HepG2 (cell line): ENCODE data around the gene RBP5. TPM values are rescaled to one million over a fixed set of nuclear protein-coding genes. Genes with fewer than 3 reads are reported as not detected.
A peak's percentile ranks its signal among the peaks of the same experiment; 100 is the strongest.

Experiments used
- AGO1 ChIP-seq: fragments of 200-400 bp; formaldehyde crosslinking; IDR thresholded peaks from 2 replicates; pipeline ENCODE4 v1.6.1; 2017; ENCODE audit warnings: mild to moderate bottlenecking, low read depth, low read length, moderate library complexity; ENCODE audit not compliant: poor library complexity, severe bottlenecking
- ATAD3A ChIP-seq: sonication (generic); formaldehyde crosslinking; IDR thresholded peaks from 2 replicates; pipeline ENCODE4 v1.4.0; 2020; ENCODE audit warnings: missing genetic modification reagents
- ATF7 ChIP-seq, 2 experiments: fragments of 450-650 bp in 1 of 2; sonication (generic) in 1 of 2; formaldehyde crosslinking in 1 of 2; IDR thresholded peaks; 2 replicates each; pipeline versions ENCODE4 v1.4.0 to v1.6.1; 2016 to 2020; ENCODE audit warnings: antibody characterized with exemption in 1 of 2, mild to moderate bottlenecking in 1 of 2, missing genetic modification reagents in 1 of 2
- DMAP1 ChIP-seq: IDR thresholded peaks from 2 replicates; pipeline ENCODE4 v1.6.1; 2016
- IKZF1 ChIP-seq: fragments of 450-650 bp; IDR thresholded peaks from 2 replicates; pipeline ENCODE4 v1.7.1; 2016
- NKX3-1 ChIP-seq: sonication (generic); formaldehyde crosslinking; IDR thresholded peaks from 2 replicates; pipeline ENCODE4 v1.5.0; 2020; ENCODE audit warnings: missing genetic modification reagents
- SALL2 ChIP-seq: sonication (generic); formaldehyde crosslinking; IDR thresholded peaks from 2 replicates; pipeline ENCODE4 v1.8.1; 2023; ENCODE audit warnings: mild to moderate bottlenecking, missing genetic modification reagents, inconsistent platforms
- YEATS2 ChIP-seq: sonication (generic); formaldehyde crosslinking; IDR thresholded peaks from 2 replicates; pipeline ENCODE4 v1.4.0; 2020; ENCODE audit warnings: missing genetic modification reagents, borderline replicate concordance
- ZNF24 ChIP-seq: fragments of 450-650 bp; IDR thresholded peaks from 2 replicates; pipeline ENCODE4 v1.6.1; 2017; ENCODE audit warnings: antibody characterized with exemption, mild to moderate bottlenecking
- ZNF44 ChIP-seq: sonication (generic); formaldehyde crosslinking; IDR thresholded peaks from 2 replicates; pipeline ENCODE4 v1.5.1; 2020; ENCODE audit warnings: mild to moderate bottlenecking, missing genetic modification reagents
- ZNF530 ChIP-seq: sonication (generic); formaldehyde crosslinking; IDR thresholded peaks from 2 replicates; pipeline ENCODE4 v1.5.0; 2020; ENCODE audit warnings: low read depth, mild to moderate bottlenecking, missing genetic modification reagents
- ZNF747 ChIP-seq: sonication (generic); formaldehyde crosslinking; IDR thresholded peaks from 2 replicates; pipeline ENCODE4 v1.8.1; 2023; ENCODE audit warnings: missing genetic modification reagents, mild to moderate bottlenecking, borderline replicate concordance
- polyA plus RNA-seq, 8 experiments: library from polyadenylated mRNA; depleted of rRNA in 3 of 8; stranded (reverse) in 7 of 8; unstranded in 1 of 8; fragments of >200 nt; fragmentation: Illumina TruSeq in 4 of 8; extraction: Trizol in 4 of 8; gene quantifications; 2 replicates each; pipeline versions ENCODE4 v1.2.1 to v1.2.3, GENCODE V29; 2011 to 2016; ENCODE audit warnings: low read depth in 4 of 8, missing spikeins in 1 of 8, mixed read lengths in 1 of 8; ENCODE audit not compliant: insufficient read depth in 1 of 8
- total RNA-seq, 5 experiments: library from RNA; depleted of rRNA; stranded (reverse); fragments of >200 nt; fragmentation: Illumina TruSeq; extraction: Trizol; gene quantifications; 2 replicates each; pipeline ENCODE4 v1.2.3, GENCODE V29; 2016; ENCODE audit warnings: low read depth in 1 of 5
- TF ChIP-seq, protein P1 (sequence below): sonication (generic); formaldehyde crosslinking; IDR thresholded peaks from 2 replicates; pipeline ENCODE4 v1.5.0; 2020; ENCODE audit warnings: missing genetic modification reagents
- TF ChIP-seq, protein P2 (sequence below): sonication (generic); formaldehyde crosslinking; IDR thresholded peaks from 2 replicates; pipeline ENCODE4 v1.4.0; 2020; ENCODE audit warnings: missing genetic modification reagents
- TF ChIP-seq, protein P3 (sequence below): sonication (generic); formaldehyde crosslinking; IDR thresholded peaks from 2 replicates; pipeline ENCODE4 v1.5.1; 2020; ENCODE audit warnings: mild to moderate bottlenecking, missing genetic modification reagents, borderline replicate concordance
- TF ChIP-seq, protein P4 (sequence below): sonication (generic); formaldehyde crosslinking; IDR thresholded peaks from 2 replicates; pipeline ENCODE4 v1.5.1; 2020; ENCODE audit warnings: missing genetic modification reagents, mild to moderate bottlenecking, borderline replicate concordance
- TF ChIP-seq, protein P5 (sequence below): sonication (generic); formaldehyde crosslinking; IDR thresholded peaks from 2 replicates; pipeline ENCODE4 v1.8.1; 2023; ENCODE audit warnings: mild to moderate bottlenecking, moderate library complexity, missing genetic modification reagents

The RBP5 gene
- total and polyA plus RNA-seq, 2 of the 13 experiments (the other 11 are each of a cell fraction or from before 2014, with no cell fraction given) = 13.8 to 19.8 TPM

DNA sequence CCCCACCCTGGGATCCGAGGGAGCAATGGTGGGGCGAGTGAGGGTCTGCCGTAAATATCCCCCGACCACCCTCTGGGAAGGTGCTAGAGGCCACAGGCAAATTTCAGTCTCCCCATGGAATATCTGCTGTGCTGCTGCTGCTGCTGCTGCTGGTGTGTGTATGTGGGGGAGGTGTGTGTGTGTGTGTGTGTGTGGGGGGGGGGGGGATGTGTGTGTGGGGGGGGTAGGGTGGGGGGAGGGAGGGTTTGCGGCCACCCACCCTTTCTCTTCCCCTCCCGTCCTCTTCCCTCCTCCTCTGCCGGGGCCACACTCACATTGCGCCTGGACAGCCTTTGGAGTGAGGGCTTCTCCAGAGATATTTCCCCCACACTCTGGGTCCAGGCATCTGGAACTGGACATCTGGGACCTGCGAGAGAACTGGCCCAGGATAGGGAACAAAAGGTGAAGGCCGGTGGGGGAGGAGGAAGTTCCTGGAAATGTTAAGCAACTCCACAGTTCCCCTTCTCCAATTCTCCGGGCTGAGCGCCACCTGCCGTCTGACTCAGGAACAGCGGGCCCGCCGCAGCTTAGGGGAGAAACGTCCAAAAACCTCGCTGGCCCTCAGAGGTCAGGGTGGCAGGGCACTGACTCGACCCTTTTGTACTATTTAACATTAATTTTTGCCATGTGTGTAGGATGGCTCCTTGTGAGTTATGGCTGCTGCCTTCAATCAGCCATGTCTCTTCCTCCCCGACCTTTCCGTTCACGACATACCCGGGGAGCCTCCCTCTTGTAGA is 19.7 kb downstream of the RBP5 start, which contains the start of gene C1RL (continued):
- TF ChIP-seq ATF7 (IDR thresholded peaks at IDR 0.05) = no peak
- TF ChIP-seq ATF7 (CRISPR knock-in tag; IDR thresholded peaks at IDR 0.05) = no peak; the same call in 1 of the 2 replicates
- TF ChIP-seq, protein P1, sequence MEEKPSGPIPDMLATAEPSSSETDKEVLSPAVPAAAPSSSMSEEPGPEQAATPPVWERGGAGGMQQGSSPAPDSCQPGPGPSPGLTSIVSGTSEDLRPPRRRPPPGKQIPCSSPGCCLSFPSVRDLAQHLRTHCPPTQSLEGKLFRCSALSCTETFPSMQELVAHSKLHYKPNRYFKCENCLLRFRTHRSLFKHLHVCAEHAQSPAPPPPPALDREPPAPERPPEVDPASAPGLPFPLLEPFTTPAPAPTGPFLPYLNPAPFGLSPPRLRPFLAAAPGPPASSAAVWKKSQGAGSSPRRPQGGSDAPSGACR = no peak
- peak; percentile 8; the same call in 1 of the 2 replicates for TF ChIP-seq YEATS2 (CRISPR knock-in tag)
- TF ChIP-seq SALL2 (CRISPR knock-in tag) = peak; percentile 84; the same call in 1 of the 2 replicates
- no peak for TF ChIP-seq ZNF747 (CRISPR knock-in tag)
- TF ChIP-seq, protein P2, sequence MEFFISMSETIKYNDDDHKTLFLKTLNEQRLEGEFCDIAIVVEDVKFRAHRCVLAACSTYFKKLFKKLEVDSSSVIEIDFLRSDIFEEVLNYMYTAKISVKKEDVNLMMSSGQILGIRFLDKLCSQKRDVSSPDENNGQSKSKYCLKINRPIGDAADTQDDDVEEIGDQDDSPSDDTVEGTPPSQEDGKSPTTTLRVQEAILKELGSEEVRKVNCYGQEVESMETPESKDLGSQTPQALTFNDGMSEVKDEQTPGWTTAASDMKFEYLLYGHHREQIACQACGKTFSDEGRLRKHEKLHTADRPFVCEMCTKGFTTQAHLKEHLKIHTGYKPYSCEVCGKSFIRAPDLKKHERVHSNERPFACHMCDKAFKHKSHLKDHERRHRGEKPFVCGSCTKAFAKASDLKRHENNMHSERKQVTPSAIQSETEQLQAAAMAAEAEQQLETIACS = no peak
- no peak for TF ChIP-seq ZNF44 (CRISPR knock-in tag)
- TF ChIP-seq ZNF24 = no peak
- TF ChIP-seq ZNF530 (CRISPR knock-in tag) = no peak
- no peak for TF ChIP-seq ATAD3A (CRISPR knock-in tag)
- TF ChIP-seq, protein P3, sequence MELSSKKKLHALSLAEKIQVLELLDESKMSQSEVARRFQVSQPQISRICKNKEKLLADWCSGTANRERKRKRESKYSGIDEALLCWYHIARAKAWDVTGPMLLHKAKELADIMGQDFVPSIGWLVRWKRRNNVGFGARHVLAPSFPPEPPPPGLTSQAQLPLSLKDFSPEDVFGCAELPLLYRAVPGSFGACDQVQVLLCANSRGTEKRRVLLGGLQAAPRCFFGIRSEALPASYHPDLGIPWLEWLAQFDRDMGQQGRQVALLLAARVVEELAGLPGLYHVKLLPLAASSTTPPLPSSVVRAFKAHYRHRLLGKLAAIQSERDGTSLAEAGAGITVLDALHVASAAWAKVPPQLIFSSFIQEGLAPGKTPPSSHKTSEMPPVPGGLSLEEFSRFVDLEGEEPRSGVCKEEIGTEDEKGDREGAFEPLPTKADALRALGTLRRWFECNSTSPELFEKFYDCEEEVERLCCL (CRISPR knock-in tag) = no peak
- TF ChIP-seq NKX3-1 (CRISPR knock-in tag) = no peak
- no peak for TF ChIP-seq AGO1
- TF ChIP-seq, protein P4, sequence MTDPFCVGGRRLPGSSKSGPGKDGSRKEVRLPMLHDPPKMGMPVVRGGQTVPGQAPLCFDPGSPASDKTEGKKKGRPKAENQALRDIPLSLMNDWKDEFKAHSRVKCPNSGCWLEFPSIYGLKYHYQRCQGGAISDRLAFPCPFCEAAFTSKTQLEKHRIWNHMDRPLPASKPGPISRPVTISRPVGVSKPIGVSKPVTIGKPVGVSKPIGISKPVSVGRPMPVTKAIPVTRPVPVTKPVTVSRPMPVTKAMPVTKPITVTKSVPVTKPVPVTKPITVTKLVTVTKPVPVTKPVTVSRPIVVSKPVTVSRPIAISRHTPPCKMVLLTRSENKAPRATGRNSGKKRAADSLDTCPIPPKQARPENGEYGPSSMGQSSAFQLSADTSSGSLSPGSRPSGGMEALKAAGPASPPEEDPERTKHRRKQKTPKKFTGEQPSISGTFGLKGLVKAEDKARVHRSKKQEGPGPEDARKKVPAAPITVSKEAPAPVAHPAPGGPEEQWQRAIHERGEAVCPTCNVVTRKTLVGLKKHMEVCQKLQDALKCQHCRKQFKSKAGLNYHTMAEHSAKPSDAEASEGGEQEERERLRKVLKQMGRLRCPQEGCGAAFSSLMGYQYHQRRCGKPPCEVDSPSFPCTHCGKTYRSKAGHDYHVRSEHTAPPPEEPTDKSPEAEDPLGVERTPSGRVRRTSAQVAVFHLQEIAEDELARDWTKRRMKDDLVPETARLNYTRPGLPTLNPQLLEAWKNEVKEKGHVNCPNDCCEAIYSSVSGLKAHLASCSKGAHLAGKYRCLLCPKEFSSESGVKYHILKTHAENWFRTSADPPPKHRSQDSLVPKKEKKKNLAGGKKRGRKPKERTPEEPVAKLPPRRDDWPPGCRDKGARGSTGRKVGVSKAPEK = no peak
- TF ChIP-seq DMAP1 (CRISPR knock-in tag) = no peak; the same call in 1 of the 2 replicates
- no peak for TF ChIP-seq IKZF1
- TF ChIP-seq, protein P5, sequence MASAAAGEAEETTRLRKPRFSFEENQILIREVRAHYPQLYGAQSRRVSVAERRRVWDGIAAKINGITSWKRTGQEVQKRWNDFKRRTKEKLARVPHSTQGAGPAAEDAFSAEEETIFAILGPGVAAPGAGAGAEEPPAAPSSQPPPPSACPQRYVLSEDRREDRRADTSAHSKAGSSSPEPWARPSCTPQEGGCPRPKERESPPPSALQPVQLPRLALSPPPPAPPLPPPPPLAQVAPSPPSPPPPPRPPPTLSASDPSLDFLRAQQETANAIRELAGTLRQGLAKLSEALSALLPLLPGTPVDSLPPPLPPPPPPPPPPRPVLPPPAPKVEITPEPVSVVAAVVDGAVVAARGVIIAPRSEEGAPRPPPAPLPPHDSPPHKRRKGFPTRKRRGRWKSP (CRISPR knock-in tag) = 0 out of 2 replicates have a peak, but pooled peaks have one; percentile 37
